SK-N-SH (cell line): ENCODE results near the gene PLCB1. TPM values are rescaled to one million over a fixed set of nuclear protein-coding genes. Genes with fewer than 3 reads are reported as not detected.

Source experiments
- CTCF ChIA-PET: fragments of 300-600, 350-600 bp; formaldehyde crosslinking; extraction: SDS; loops from one replicate; lab custom pipeline; 2021; lab: Yijun Ruan, JAX
- POLR2A ChIA-PET: fragments of 350-600 bp; sonication (Branson Sonifier 250); formaldehyde crosslinking; extraction: SDS; loops from one replicate; lab custom pipeline; 2020; ENCODE audit warnings: antibody characterized with exemption, inconsistent platforms; lab: Yijun Ruan, JAX
- DNase-seq: peaks from one replicate; pipeline ENCODE4 v3.0.0; 2012
- H2AFZ ChIP-seq: fragments of 200-600 bp; sonication (generic); 2 replicates; pipeline ENCODE4 v1.8.1; 2016; ENCODE audit warnings: antibody characterized with exemption, mild to moderate bottlenecking, low read depth
- H3F3A ChIP-seq: fragments of 200-600 bp; sonication (generic); replicated peaks from 2 replicates; pipeline ENCODE3; 2016; ENCODE audit warnings: antibody characterized with exemption, mild to moderate bottlenecking; ENCODE audit not compliant: insufficient read depth
- H3K27ac ChIP-seq, 2 experiments: fragments of 200-500 bp in 1 of 2; fragments of 200-600 bp in 1 of 2; sonication (Bioruptor generic) in 1 of 2; sonication (generic), shearing (Covaris generic) in 1 of 2; 2 replicates each; pipeline versions ENCODE4 v1.5.1 to v1.6.1; 2014 to 2016; ENCODE audit warnings: low read depth in 2 of 2, inconsistent platforms in 1 of 2, low read length in 1 of 2, mild to moderate bottlenecking in 1 of 2, mixed read lengths in 1 of 2
- H3K27me3 ChIP-seq: fragments of 200-600 bp; sonication (generic), shearing (Covaris generic); 2 replicates; pipeline ENCODE4 v1.6.1; 2016; ENCODE audit warnings: mixed run types; ENCODE audit not compliant: insufficient read depth
- H3K36me3 ChIP-seq, 2 experiments: fragments of 200-500 bp in 1 of 2; fragments of 200-600 bp in 1 of 2; sonication (Bioruptor generic) in 1 of 2; sonication (generic) in 1 of 2; replicated peaks in 1 of 2; 2 replicates each; pipeline versions ENCODE3 to v1.5.1; 2014 to 2016; ENCODE audit warnings: low read length in 1 of 2, mild to moderate bottlenecking in 1 of 2; ENCODE audit not compliant: insufficient read depth in 2 of 2, control insufficient read depth in 1 of 2
- H3K4me1 ChIP-seq, 2 experiments: fragments of 200-500 bp in 1 of 2; fragments of 200-600 bp in 1 of 2; sonication (Bioruptor generic) in 1 of 2; sonication (generic), shearing (Covaris generic) in 1 of 2; 2 replicates each; pipeline versions ENCODE4 v1.5.1 to v1.6.1; 2014 to 2016; ENCODE audit warnings: low read depth in 1 of 2, low read length in 1 of 2, mixed run types in 1 of 2; ENCODE audit not compliant: insufficient read depth in 2 of 2, control insufficient read depth in 1 of 2
- H3K4me2 ChIP-seq: fragments of 200-600 bp; sonication (generic), shearing (Covaris generic); 2 replicates; pipeline ENCODE4 v1.6.1; 2017; ENCODE audit warnings: mixed run types
- H3K4me3 ChIP-seq, 2 experiments: fragments of 200-500 bp in 1 of 2; fragments of 200-600 bp in 1 of 2; sonication (Bioruptor generic) in 1 of 2; sonication (generic), shearing (Covaris generic) in 1 of 2; 2 replicates each; pipeline versions ENCODE4 v1.5.1 to v1.8.1; 2014 to 2016; ENCODE audit warnings: low read depth in 2 of 2, inconsistent platforms in 1 of 2, low read length in 1 of 2, mild to moderate bottlenecking in 1 of 2, mixed read lengths in 1 of 2, moderate library complexity in 1 of 2
- H3K79me2 ChIP-seq: fragments of 200-600 bp; sonication (generic); 2 replicates; pipeline ENCODE4 v1.8.1; 2017; ENCODE audit warnings: mild to moderate bottlenecking; ENCODE audit not compliant: insufficient read depth
- H3K9ac ChIP-seq: fragments of 200-600 bp; sonication (generic); 2 replicates; pipeline ENCODE4 v1.6.1; 2017; ENCODE audit warnings: mixed run types
- H3K9me2 ChIP-seq: fragments of 200-600 bp; sonication (generic); 2 replicates; pipeline ENCODE4 v1.6.1; 2017; ENCODE audit warnings: mixed run types
- H3K9me3 ChIP-seq: fragments of 200-600 bp; sonication (generic); 2 replicates; pipeline ENCODE4 v1.6.1; 2017; ENCODE audit warnings: mixed run types, mild to moderate bottlenecking, moderate library complexity
- H4K20me1 ChIP-seq: fragments of 200-600 bp; sonication (generic); 2 replicates; pipeline ENCODE4 v1.6.1; 2017; ENCODE audit warnings: mild to moderate bottlenecking, mixed run types; ENCODE audit not compliant: insufficient read depth
- CHD2 ChIP-seq: fragments of 150-350 bp; IDR thresholded peaks from 2 replicates; pipeline ENCODE4 v1.6.1; 2018; ENCODE audit warnings: low read length; ENCODE audit not compliant: partially characterized antibody
- ELF1 ChIP-seq: IDR thresholded peaks from 2 replicates; pipeline ENCODE4 v1.4.0; 2012
- EZH2phosphoT487 ChIP-seq: fragments of 200-600 bp; sonication (generic); IDR thresholded peaks from 2 replicates; pipeline ENCODE4 v1.6.1; 2017; ENCODE audit warnings: low read depth, mixed run types, mild to moderate bottlenecking, antibody characterized with exemption, moderate library complexity, borderline replicate concordance
- FOSL2 ChIP-seq: IDR thresholded peaks from 2 replicates; pipeline ENCODE4 v1.4.0; 2012; ENCODE audit warnings: low read depth, mild to moderate bottlenecking, moderate library complexity, borderline replicate concordance
- FOXJ3 ChIP-seq: sonication (generic); formaldehyde crosslinking; IDR thresholded peaks from 2 replicates; pipeline ENCODE4 v1.5.1; 2020; ENCODE audit warnings: mild to moderate bottlenecking, missing genetic modification reagents
- FOXM1 ChIP-seq: IDR thresholded peaks from 2 replicates; pipeline ENCODE4 v1.4.0; 2012; ENCODE audit warnings: low read depth, mild to moderate bottlenecking
- GATA2 ChIP-seq: sonication (generic); formaldehyde crosslinking; IDR thresholded peaks from 2 replicates; pipeline ENCODE4 v1.5.0; 2020; ENCODE audit warnings: mild to moderate bottlenecking, missing genetic modification reagents
- MXI1 ChIP-seq: IDR thresholded peaks from 2 replicates; pipeline ENCODE4 v1.6.1; 2012; ENCODE audit warnings: mild to moderate bottlenecking, low read depth, low read length, improper control_type of control experiment
- NFIC ChIP-seq: IDR thresholded peaks from 2 replicates; pipeline ENCODE4 v1.4.0; 2012; ENCODE audit warnings: borderline replicate concordance
- NRF1 ChIP-seq: IDR thresholded peaks from 2 replicates; pipeline ENCODE4 v1.6.1; 2012; ENCODE audit warnings: low read depth, mild to moderate bottlenecking, low read length
- POLR2AphosphoS5 ChIP-seq: IDR thresholded peaks from 2 replicates; pipeline ENCODE4 v1.6.1; 2012; ENCODE audit warnings: low read depth, low read length
- RAD21 ChIP-seq: IDR thresholded peaks from 2 replicates; pipeline ENCODE4 v1.6.1; 2012; ENCODE audit warnings: mild to moderate bottlenecking, low read length
- RCOR1 ChIP-seq: fragments of 150-350 bp; IDR thresholded peaks from 2 replicates; pipeline ENCODE4 v1.6.1; 2017; ENCODE audit warnings: antibody characterized with exemption, low read length
- RFX5 ChIP-seq: IDR thresholded peaks from 2 replicates; pipeline ENCODE4 v1.6.1; 2012; ENCODE audit warnings: mild to moderate bottlenecking, improper control_type of control experiment, low read length
- SIN3A ChIP-seq: IDR thresholded peaks from 2 replicates; pipeline ENCODE4 v1.6.1; 2012; ENCODE audit warnings: low read depth, mild to moderate bottlenecking, low read length, moderate library complexity, borderline replicate concordance
- SMC3 ChIP-seq: IDR thresholded peaks from 2 replicates; pipeline ENCODE4 v1.6.1; 2012; ENCODE audit warnings: low read depth, low read length, improper control_type of control experiment
- TCF12 ChIP-seq: IDR thresholded peaks from 2 replicates; pipeline ENCODE4 v1.4.0; 2012
- WGBS: methylation state at CpG from one replicate; pipeline ENCODE4 v1.1.6; 2017; ENCODE audit warnings: low lambda C conversion rate; 5-methylcytosine and 5-hydroxymethylcytosine counted together
- polyA plus RNA-seq, 3 experiments: library from polyadenylated mRNA; depleted of rRNA; stranded (reverse); fragments of >200 nt; gene quantifications; 2 replicates each; pipeline ENCODE4 v1.2.3, GENCODE V29; 2012
- TF ChIP-seq, protein P1 (sequence below): IDR thresholded peaks from 2 replicates; pipeline ENCODE4; 2012
- TF ChIP-seq, protein P2 (sequence below): IDR thresholded peaks from 2 replicates; pipeline ENCODE4 v1.4.0; 2012; ENCODE audit warnings: low read depth, borderline replicate concordance
- TF ChIP-seq, protein P3 (sequence below): IDR thresholded peaks from 2 replicates; pipeline ENCODE4 v1.6.1; 2012; ENCODE audit warnings: mild to moderate bottlenecking, low read depth, low read length, moderate library complexity
- TF ChIP-seq, protein P4 (sequence below): fragments of 200-600 bp; sonication (generic); IDR thresholded peaks from 2 replicates; pipeline ENCODE4 v1.6.1; 2017; ENCODE audit warnings: antibody characterized with exemption, mild to moderate bottlenecking, moderate library complexity
- TF ChIP-seq, protein P5 (sequence below): IDR thresholded peaks from 2 replicates; pipeline ENCODE4 v1.4.0; 2012; ENCODE audit warnings: low read depth

PLCB1 gene
- polyA plus RNA-seq, 1 of the 3 experiments (the other 2 are of a cell fraction), result 10.5 TPM

DNA sequence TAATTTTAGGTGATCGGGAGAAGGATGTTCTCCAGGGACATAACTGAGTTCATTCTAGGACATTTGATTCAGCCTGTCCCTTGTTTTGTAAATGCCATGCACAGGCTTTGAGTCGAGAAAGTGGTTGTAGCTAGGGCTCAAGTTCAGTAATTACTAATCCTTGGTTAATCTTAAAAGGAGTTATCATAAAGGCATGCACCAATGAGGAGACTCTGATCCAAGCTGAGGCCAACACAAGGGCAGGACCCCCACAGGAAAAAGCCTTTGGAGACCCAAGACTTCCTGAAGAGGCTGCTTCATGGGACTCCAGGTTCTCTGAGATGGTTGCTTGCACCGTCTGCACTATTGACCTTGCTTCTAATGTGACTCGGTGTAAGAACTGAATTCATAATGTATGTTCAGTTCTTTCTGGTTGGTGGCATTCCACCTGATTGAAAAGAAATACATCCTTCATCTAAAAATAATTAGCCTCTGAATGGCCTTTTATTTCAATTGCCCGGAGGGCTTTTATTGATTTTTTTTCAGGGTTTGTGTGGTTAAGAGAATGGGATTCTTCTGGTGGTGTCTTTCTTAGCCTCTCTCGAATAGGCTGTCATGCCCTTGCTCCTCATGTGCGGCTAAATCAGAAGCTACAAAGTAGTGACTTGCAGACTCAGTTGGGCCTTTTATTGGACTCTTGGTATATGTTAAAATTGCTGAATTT, 735.1 kb downstream of the PLCB1 start:
- POLR2A ChIA-PET, result no interaction called here
- no peaks in the 10 kb centered on the region for H3K36me3 ChIP-seq

DNA sequence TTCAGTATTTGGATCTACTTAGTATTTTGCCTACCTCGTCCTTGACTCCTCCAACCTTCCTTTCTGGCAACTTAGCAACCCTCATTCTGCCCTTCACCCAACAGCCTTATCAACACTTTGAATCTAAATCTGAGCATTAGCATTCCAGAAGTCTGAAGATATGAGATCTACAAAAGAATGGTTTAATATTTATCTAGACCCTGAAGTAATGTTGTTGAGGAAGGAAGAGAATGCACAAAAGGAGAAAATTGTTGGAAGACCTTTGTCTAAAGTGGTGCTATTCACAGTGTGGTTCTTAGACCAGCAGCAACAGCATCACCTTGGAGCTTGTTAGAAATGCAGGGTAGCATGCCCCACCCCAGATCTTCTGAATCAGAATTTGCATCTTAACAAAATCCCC, 738.6 kb downstream of the PLCB1 start:
- H3K27me3 ChIP-seq, result no peaks in the 10 kb centered on the region
- ChIA-PET POLR2A (no interaction called here), CTCF (interaction anchor here (0.9 to 1.3 kb wide), 2 partner anchors 9 to 17 kb away, joined by 3 to 4 read pairs; no protein-coding TSS in a partner anchor)
- H2AFZ ChIP-seq, result no peak overlapping the region
- no peaks in the 10 kb centered on the region for H3K36me3 ChIP-seq
- no peak overlapping the region for H3K9ac ChIP-seq
- H3F3A ChIP-seq, result no peaks in the 10 kb centered on the region
- no peaks in the 10 kb centered on the region for H3K9me2 ChIP-seq
- H3K9me3 ChIP-seq, result no peaks in the 10 kb centered on the region
- no peak for DNase-seq
- H3K27ac ChIP-seq, result no peak overlapping the region
- H3K4me3 ChIP-seq, result no peak overlapping the region
- no peaks in the 10 kb centered on the region for H3K79me2 ChIP-seq
- H4K20me1 ChIP-seq, result no peaks in the 10 kb centered on the region
- H3K4me2 ChIP-seq, result no peak overlapping the region
- TF ChIP-seq MXI1 (no peak), RCOR1 (no peak), RFX5 (no peak), FOSL2 (no peak), SMC3 (no peak), FOXM1 (no peak), TCF12 (no peak), ELF1 (no peak), SIN3A (no peak), EZH2phosphoT487 (no peak), FOXJ3 (CRISPR knock-in tag) (no peak), NRF1 (no peak), RAD21 (no peak), CHD2 (no peak), POLR2AphosphoS5 (no peak)
- TF ChIP-seq, protein P1, sequence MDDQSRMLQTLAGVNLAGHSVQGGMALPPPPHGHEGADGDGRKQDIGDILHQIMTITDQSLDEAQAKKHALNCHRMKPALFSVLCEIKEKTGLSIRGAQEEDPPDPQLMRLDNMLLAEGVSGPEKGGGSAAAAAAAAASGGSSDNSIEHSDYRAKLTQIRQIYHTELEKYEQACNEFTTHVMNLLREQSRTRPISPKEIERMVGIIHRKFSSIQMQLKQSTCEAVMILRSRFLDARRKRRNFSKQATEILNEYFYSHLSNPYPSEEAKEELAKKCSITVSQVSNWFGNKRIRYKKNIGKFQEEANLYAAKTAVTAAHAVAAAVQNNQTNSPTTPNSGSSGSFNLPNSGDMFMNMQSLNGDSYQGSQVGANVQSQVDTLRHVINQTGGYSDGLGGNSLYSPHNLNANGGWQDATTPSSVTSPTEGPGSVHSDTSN, result no peak
- TF ChIP-seq, protein P2, sequence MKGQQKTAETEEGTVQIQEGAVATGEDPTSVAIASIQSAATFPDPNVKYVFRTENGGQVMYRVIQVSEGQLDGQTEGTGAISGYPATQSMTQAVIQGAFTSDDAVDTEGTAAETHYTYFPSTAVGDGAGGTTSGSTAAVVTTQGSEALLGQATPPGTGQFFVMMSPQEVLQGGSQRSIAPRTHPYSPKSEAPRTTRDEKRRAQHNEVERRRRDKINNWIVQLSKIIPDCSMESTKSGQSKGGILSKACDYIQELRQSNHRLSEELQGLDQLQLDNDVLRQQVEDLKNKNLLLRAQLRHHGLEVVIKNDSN, result no peak
- TF ChIP-seq, protein P3, sequence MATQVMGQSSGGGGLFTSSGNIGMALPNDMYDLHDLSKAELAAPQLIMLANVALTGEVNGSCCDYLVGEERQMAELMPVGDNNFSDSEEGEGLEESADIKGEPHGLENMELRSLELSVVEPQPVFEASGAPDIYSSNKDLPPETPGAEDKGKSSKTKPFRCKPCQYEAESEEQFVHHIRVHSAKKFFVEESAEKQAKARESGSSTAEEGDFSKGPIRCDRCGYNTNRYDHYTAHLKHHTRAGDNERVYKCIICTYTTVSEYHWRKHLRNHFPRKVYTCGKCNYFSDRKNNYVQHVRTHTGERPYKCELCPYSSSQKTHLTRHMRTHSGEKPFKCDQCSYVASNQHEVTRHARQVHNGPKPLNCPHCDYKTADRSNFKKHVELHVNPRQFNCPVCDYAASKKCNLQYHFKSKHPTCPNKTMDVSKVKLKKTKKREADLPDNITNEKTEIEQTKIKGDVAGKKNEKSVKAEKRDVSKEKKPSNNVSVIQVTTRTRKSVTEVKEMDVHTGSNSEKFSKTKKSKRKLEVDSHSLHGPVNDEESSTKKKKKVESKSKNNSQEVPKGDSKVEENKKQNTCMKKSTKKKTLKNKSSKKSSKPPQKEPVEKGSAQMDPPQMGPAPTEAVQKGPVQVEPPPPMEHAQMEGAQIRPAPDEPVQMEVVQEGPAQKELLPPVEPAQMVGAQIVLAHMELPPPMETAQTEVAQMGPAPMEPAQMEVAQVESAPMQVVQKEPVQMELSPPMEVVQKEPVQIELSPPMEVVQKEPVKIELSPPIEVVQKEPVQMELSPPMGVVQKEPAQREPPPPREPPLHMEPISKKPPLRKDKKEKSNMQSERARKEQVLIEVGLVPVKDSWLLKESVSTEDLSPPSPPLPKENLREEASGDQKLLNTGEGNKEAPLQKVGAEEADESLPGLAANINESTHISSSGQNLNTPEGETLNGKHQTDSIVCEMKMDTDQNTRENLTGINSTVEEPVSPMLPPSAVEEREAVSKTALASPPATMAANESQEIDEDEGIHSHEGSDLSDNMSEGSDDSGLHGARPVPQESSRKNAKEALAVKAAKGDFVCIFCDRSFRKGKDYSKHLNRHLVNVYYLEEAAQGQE, result no peak
- TF ChIP-seq, protein P4, sequence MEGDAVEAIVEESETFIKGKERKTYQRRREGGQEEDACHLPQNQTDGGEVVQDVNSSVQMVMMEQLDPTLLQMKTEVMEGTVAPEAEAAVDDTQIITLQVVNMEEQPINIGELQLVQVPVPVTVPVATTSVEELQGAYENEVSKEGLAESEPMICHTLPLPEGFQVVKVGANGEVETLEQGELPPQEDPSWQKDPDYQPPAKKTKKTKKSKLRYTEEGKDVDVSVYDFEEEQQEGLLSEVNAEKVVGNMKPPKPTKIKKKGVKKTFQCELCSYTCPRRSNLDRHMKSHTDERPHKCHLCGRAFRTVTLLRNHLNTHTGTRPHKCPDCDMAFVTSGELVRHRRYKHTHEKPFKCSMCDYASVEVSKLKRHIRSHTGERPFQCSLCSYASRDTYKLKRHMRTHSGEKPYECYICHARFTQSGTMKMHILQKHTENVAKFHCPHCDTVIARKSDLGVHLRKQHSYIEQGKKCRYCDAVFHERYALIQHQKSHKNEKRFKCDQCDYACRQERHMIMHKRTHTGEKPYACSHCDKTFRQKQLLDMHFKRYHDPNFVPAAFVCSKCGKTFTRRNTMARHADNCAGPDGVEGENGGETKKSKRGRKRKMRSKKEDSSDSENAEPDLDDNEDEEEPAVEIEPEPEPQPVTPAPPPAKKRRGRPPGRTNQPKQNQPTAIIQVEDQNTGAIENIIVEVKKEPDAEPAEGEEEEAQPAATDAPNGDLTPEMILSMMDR, result no peak
- WGBS, result 76% methylated on average over 1 of the region's 1 CpG
- H3K4me1 ChIP-seq, result no peaks in the 10 kb centered on the region; a peak in 1 of 4 replicates

More for the DNA sequence above, 735.1 kb downstream of the PLCB1 start:
- TF ChIP-seq NFIC (no peak), RFX5 (no peak), FOSL2 (no peak), GATA2 (CRISPR knock-in tag) (no peak)
- TF ChIP-seq, protein P5, sequence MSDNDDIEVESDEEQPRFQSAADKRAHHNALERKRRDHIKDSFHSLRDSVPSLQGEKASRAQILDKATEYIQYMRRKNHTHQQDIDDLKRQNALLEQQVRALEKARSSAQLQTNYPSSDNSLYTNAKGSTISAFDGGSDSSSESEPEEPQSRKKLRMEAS, result no peak
- no peak for DNase-seq
- Histone ChIP-seq H3K79me2 (no peaks in the 10 kb centered on the region), H4K20me1 (no peaks in the 10 kb centered on the region), H3F3A (no peaks in the 10 kb centered on the region), H3K4me3 (no peak overlapping the region), H3K4me2 (no peak overlapping the region), H3K9me2 (no peaks in the 10 kb centered on the region), H3K9ac (no peak overlapping the region), H3K9me3 (no peaks in the 10 kb centered on the region), H2AFZ (no peak overlapping the region), H3K27ac (no peak overlapping the region), H3K4me1 (no peaks in the 10 kb centered on the region; a peak in 1 of 4 replicates), H3K27me3 (no peaks in the 10 kb centered on the region)
- 87% methylated on average over 7 of the region's 7 CpGs for WGBS
- CTCF ChIA-PET, result interaction anchor here (3.5 kb wide), 1 partner anchor 13 kb away, joined by 15 read pairs; no protein-coding TSS in a partner anchor
